ENCODE data around the gene ONECUT2.

Gene ONECUT2

GRCh38 chr18:57505231-57505630, 70.1 kb downstream of the ONECUT2 start:
- peaks cover 6 to 17% of the 10 kb centered on the region in 2 experiments for H3K27me3 ChIP-seq (ENCODE audit: control insufficient read depth in 1 of 2, insufficient read depth in 1 of 2, low read length in 2 of 2)
- WGBS: 28% methylated on average over 1 of the region's 1 CpG

GRCh38 chr18:57516056-57516455, 80.9 kb downstream of the ONECUT2 start:
- Histone ChIP-seq H4K91ac (ENCODE audit: low read length) (no peak overlapping the region), H3K4me1 (ENCODE audit: control insufficient read depth, insufficient read depth, low read depth, low read length) (no peaks in the 10 kb centered on the region), H3K9ac (ENCODE audit: low read length) (no peak overlapping the region), H3K4ac (ENCODE audit: low read depth in 1 of 2, low read length in 2 of 2) (no peak overlapping the region), H4K8ac (ENCODE audit: low read length) (no peak overlapping the region), H3K27ac (ENCODE audit: low read length, poor library complexity, severe bottlenecking) (no peak overlapping the region), H2AK5ac (ENCODE audit: low read length, severe bottlenecking) (no peak overlapping the region), H2BK120ac (ENCODE audit: low read depth, low read length) (no peak overlapping the region), H3K9me3 (ENCODE audit: control insufficient read depth, low read length) (no peaks in the 10 kb centered on the region), H2BK12ac (ENCODE audit: low read length in 2 of 2) (no peak overlapping the region), H2BK15ac (ENCODE audit: low read depth, poor library complexity, severe bottlenecking) (no peak overlapping the region), H3K36me3 (ENCODE audit: control insufficient read depth in 1 of 2, insufficient read depth in 2 of 2, low read depth in 1 of 2, low read length in 2 of 2) (no peaks in the 10 kb centered on the region), H3K27me3 (ENCODE audit: control insufficient read depth in 1 of 2, insufficient read depth in 1 of 2, low read length in 2 of 2) (peaks cover 8 to 10% of the 10 kb centered on the region in 2 experiments), H3K23ac (ENCODE audit: low read length in 2 of 2) (no peak overlapping the region), H3K18ac (ENCODE audit: low read depth in 1 of 2, low read length in 2 of 2) (no peak overlapping the region), H2BK5ac (ENCODE audit: low read depth, low read length, poor library complexity, severe bottlenecking) (no peak overlapping the region), H3K4me2 (ENCODE audit: low read length, poor library complexity, severe bottlenecking) (no peak overlapping the region), H3K4me3 (ENCODE audit: insufficient read depth in 1 of 2, low read depth in 1 of 2, low read length in 2 of 2) (no peak overlapping the region), H3K14ac (ENCODE audit: low read length in 2 of 2) (no peak overlapping the region), H3K79me1 (replicated peaks; ENCODE audit: low read length, poor library complexity, severe bottlenecking) (no peaks in the 10 kb centered on the region), H2AFZ (ENCODE audit: low read depth, low read length) (no peak overlapping the region)
- no peak for DNase-seq
- 72% methylated on average over 6 of the region's 6 CpGs for WGBS

More at GRCh38 chr18:57505231-57505630, 70.1 kb downstream of the ONECUT2 start:
- no peak overlapping the region for H2AFZ ChIP-seq (ENCODE audit: low read depth, low read length)
- DNase-seq: no peak
- no peak overlapping the region for H3K23ac ChIP-seq (ENCODE audit: low read length in 2 of 2)
- H3K9me3 ChIP-seq (ENCODE audit: control insufficient read depth, low read length): no peaks in the 10 kb centered on the region
- H3K79me1 ChIP-seq (replicated peaks; ENCODE audit: low read length, poor library complexity, severe bottlenecking): no peaks in the 10 kb centered on the region
- H3K4ac ChIP-seq (ENCODE audit: low read depth in 1 of 2, low read length in 2 of 2): no peak overlapping the region
- H3K9ac ChIP-seq (ENCODE audit: low read length): no peak overlapping the region
- no peaks in the 10 kb centered on the region for H3K36me3 ChIP-seq (ENCODE audit: control insufficient read depth in 1 of 2, insufficient read depth in 2 of 2, low read depth in 1 of 2, low read length in 2 of 2)
- H2BK5ac ChIP-seq (ENCODE audit: low read depth, low read length, poor library complexity, severe bottlenecking): no peak overlapping the region
- H3K18ac ChIP-seq (ENCODE audit: low read depth in 1 of 2, low read length in 2 of 2): no peak overlapping the region
- no peak overlapping the region for H4K8ac ChIP-seq (ENCODE audit: low read length)
- no peak overlapping the region for H3K14ac ChIP-seq (ENCODE audit: low read length in 2 of 2)
- H3K4me3 ChIP-seq (ENCODE audit: insufficient read depth in 1 of 2, low read depth in 1 of 2, low read length in 2 of 2): no peak overlapping the region
- no peak overlapping the region for H3K4me2 ChIP-seq (ENCODE audit: low read length, poor library complexity, severe bottlenecking)
- H3K27ac ChIP-seq (ENCODE audit: low read length, poor library complexity, severe bottlenecking): no peak overlapping the region
- no peak overlapping the region for H2AK5ac ChIP-seq (ENCODE audit: low read length, severe bottlenecking)
- no peak overlapping the region for H2BK120ac ChIP-seq (ENCODE audit: low read depth, low read length)
- no peak overlapping the region for H4K91ac ChIP-seq (ENCODE audit: low read length)
- H3K4me1 ChIP-seq (ENCODE audit: control insufficient read depth, insufficient read depth, low read depth, low read length): no peaks in the 10 kb centered on the region
- no peak overlapping the region for H2BK15ac ChIP-seq (ENCODE audit: low read depth, poor library complexity, severe bottlenecking)
- H2BK12ac ChIP-seq (ENCODE audit: low read length in 2 of 2): no peak overlapping the region

- H2BK15ac ChIP-seq (ENCODE audit: low read depth, poor library complexity, severe bottlenecking): no peak overlapping the region
- no peaks in the 10 kb centered on the region for H3K4me1 ChIP-seq (ENCODE audit: control insufficient read depth, insufficient read depth, low read depth, low read length)
- no peak overlapping the region for H3K23ac ChIP-seq (ENCODE audit: low read length in 2 of 2)
- 77% methylated on average over 9 of the region's 10 CpGs for WGBS
- no peak overlapping the region for H3K9ac ChIP-seq (ENCODE audit: low read length)
- H3K4ac ChIP-seq (ENCODE audit: low read depth in 1 of 2, low read length in 2 of 2): no peak overlapping the region
- H3K14ac ChIP-seq (ENCODE audit: low read length in 2 of 2): no peak overlapping the region
- H2BK5ac ChIP-seq (ENCODE audit: low read depth, low read length, poor library complexity, severe bottlenecking): no peak overlapping the region
- no peak overlapping the region for H4K91ac ChIP-seq (ENCODE audit: low read length)
- peaks cover 3 to 4% of the 10 kb centered on the region in 2 experiments for H3K27me3 ChIP-seq (ENCODE audit: control insufficient read depth in 1 of 2, insufficient read depth in 1 of 2, low read length in 2 of 2)
- H3K18ac ChIP-seq (ENCODE audit: low read depth in 1 of 2, low read length in 2 of 2): no peak overlapping the region
- no peak for DNase-seq
- no peak overlapping the region for H2BK120ac ChIP-seq (ENCODE audit: low read depth, low read length)
- H3K27ac ChIP-seq (ENCODE audit: low read length, poor library complexity, severe bottlenecking): no peak overlapping the region
- H2AK5ac ChIP-seq (ENCODE audit: low read length, severe bottlenecking): no peak overlapping the region
- H3K4me2 ChIP-seq (ENCODE audit: low read length, poor library complexity, severe bottlenecking): no peak overlapping the region
- H3K36me3 ChIP-seq (ENCODE audit: control insufficient read depth in 1 of 2, insufficient read depth in 2 of 2, low read depth in 1 of 2, low read length in 2 of 2): no peaks in the 10 kb centered on the region
- no peaks in the 10 kb centered on the region for H3K9me3 ChIP-seq (ENCODE audit: control insufficient read depth, low read length)
- no peaks in the 10 kb centered on the region for H3K79me1 ChIP-seq (replicated peaks; ENCODE audit: low read length, poor library complexity, severe bottlenecking)
- H2AFZ ChIP-seq (ENCODE audit: low read depth, low read length): no peak overlapping the region
- no peak overlapping the region for H2BK12ac ChIP-seq (ENCODE audit: low read length in 2 of 2)
- H4K8ac ChIP-seq (ENCODE audit: low read length): no peak overlapping the region
- no peak overlapping the region for H3K4me3 ChIP-seq (ENCODE audit: insufficient read depth in 1 of 2, low read depth in 1 of 2, low read length in 2 of 2)
Measured at GRCh38 chr18:57518533-57518932, 83.4 kb downstream of the ONECUT2 start.

- H3K23ac ChIP-seq (ENCODE audit: low read length in 2 of 2): no peak overlapping the region
- no peak overlapping the region for H3K9ac ChIP-seq (ENCODE audit: low read length)
- no peak for DNase-seq
- H3K14ac ChIP-seq (ENCODE audit: low read length in 2 of 2): no peak overlapping the region
- H3K36me3 ChIP-seq (ENCODE audit: control insufficient read depth in 1 of 2, insufficient read depth in 2 of 2, low read depth in 1 of 2, low read length in 2 of 2): no peaks in the 10 kb centered on the region
- H3K4me3 ChIP-seq (ENCODE audit: insufficient read depth in 1 of 2, low read depth in 1 of 2, low read length in 2 of 2): no peak overlapping the region
- H3K9me3 ChIP-seq (ENCODE audit: control insufficient read depth, low read length): peaks cover 3% of the 10 kb centered on the region
- no peak overlapping the region for H3K18ac ChIP-seq (ENCODE audit: low read depth in 1 of 2, low read length in 2 of 2)
- H2BK12ac ChIP-seq (ENCODE audit: low read length in 2 of 2): no peak overlapping the region
- H4K91ac ChIP-seq (ENCODE audit: low read length): no peak overlapping the region
- no peak overlapping the region for H3K4ac ChIP-seq (ENCODE audit: low read depth in 1 of 2, low read length in 2 of 2)
- H3K27ac ChIP-seq (ENCODE audit: low read length, poor library complexity, severe bottlenecking): no peak overlapping the region
- H4K8ac ChIP-seq (ENCODE audit: low read length): no peak overlapping the region
- H2BK15ac ChIP-seq (ENCODE audit: low read depth, poor library complexity, severe bottlenecking): no peak overlapping the region
- no peak overlapping the region for H2AK5ac ChIP-seq (ENCODE audit: low read length, severe bottlenecking)
- H3K4me2 ChIP-seq (ENCODE audit: low read length, poor library complexity, severe bottlenecking): no peak overlapping the region
- H2AFZ ChIP-seq (ENCODE audit: low read depth, low read length): no peak overlapping the region
- H2BK120ac ChIP-seq (ENCODE audit: low read depth, low read length): no peak overlapping the region
- no peaks in the 10 kb centered on the region for H3K4me1 ChIP-seq (ENCODE audit: control insufficient read depth, insufficient read depth, low read depth, low read length)
- no peak overlapping the region for H2BK5ac ChIP-seq (ENCODE audit: low read depth, low read length, poor library complexity, severe bottlenecking)
- no peaks in the 10 kb centered on the region for H3K79me1 ChIP-seq (replicated peaks; ENCODE audit: low read length, poor library complexity, severe bottlenecking)
- H3K27me3 ChIP-seq (ENCODE audit: control insufficient read depth in 1 of 2, insufficient read depth in 1 of 2, low read length in 2 of 2): peaks cover 3 to 4% of the 10 kb centered on the region in 2 experiments
- WGBS: 78% methylated on average over 5 of the region's 7 CpGs
Measured at GRCh38 chr18:57519668-57520424, 84.7 kb downstream of the ONECUT2 start.

Measured in mesenchymal stem cell (in vitro differentiated cells and primary cell).